IMR-90 (cell line): Measurements from ENCODE around the gene HDGF. TPM values are rescaled to one million over a fixed set of nuclear protein-coding genes. Genes with fewer than 3 reads are reported as not detected.

Experiments
- ATAC-seq: fragments of 200-7000 bp; cut with Tn5 transposase; 2 replicates; pipeline ENCODE4 v1.9.1; 2020; ENCODE audit warnings: low read depth, mild to moderate bottlenecking, moderate library complexity
- BruUV-seq: library from RNA; stranded (reverse); fragments of 400-500 nt; replicated peaks from 2 replicates; lab custom pipeline; 2021; lab: Mats Ljungman, UMichigan
- CTCF ChIA-PET: fragments of 300-600 bp; formaldehyde crosslinking; extraction: SDS; loops from one replicate; lab custom pipeline; 2021; ENCODE audit warnings: antibody characterized with exemption; lab: Yijun Ruan, JAX
- POLR2A ChIA-PET: fragments of 300-600 bp; sonication (Branson Sonifier 250); formaldehyde crosslinking; loops from one replicate; lab custom pipeline; 2022; ENCODE audit warnings: antibody characterized with exemption; ENCODE audit not compliant: unreplicated experiment; lab: Charles Lee
- DNase-seq: peaks from one replicate; pipeline ENCODE4 v3.0.0; 2013
- H2AFZ ChIP-seq: replicated peaks from 2 replicates; pipeline ENCODE3; 2013; ENCODE audit warnings: low read length, mild to moderate bottlenecking; ENCODE audit not compliant: poor library complexity
- H2AK5ac ChIP-seq: 2 replicates; pipeline ENCODE4 v1.6.1; 2013; ENCODE audit warnings: low read depth, low read length, inconsistent platforms
- H2AK9ac ChIP-seq: replicated peaks from 2 replicates; pipeline ENCODE3; 2013; ENCODE audit warnings: mild to moderate bottlenecking, low read depth, low read length, moderate library complexity; ENCODE audit not compliant: poor library complexity
- H2BK120ac ChIP-seq: 2 replicates; pipeline ENCODE4 v1.6.1; 2013; ENCODE audit warnings: low read depth, low read length, inconsistent platforms
- H2BK15ac ChIP-seq: 3 replicates; pipeline ENCODE4 v1.6.1; 2013; ENCODE audit warnings: low read depth, low read length, inconsistent platforms
- H2BK20ac ChIP-seq: 2 replicates; pipeline ENCODE4 v1.6.1; 2013; ENCODE audit warnings: low read depth, mild to moderate bottlenecking, inconsistent platforms, low read length, moderate library complexity
- H2BK5ac ChIP-seq: 2 replicates; pipeline ENCODE4 v1.6.1; 2013; ENCODE audit warnings: mild to moderate bottlenecking, low read depth, low read length, inconsistent platforms; ENCODE audit not compliant: poor library complexity, severe bottlenecking
- H3K14ac ChIP-seq: replicated peaks from 2 replicates; pipeline ENCODE4 v1.6.1; 2013; ENCODE audit warnings: low read depth, low read length, inconsistent platforms
- H3K18ac ChIP-seq: 2 replicates; pipeline ENCODE4 v1.6.1; 2013; ENCODE audit warnings: low read depth, low read length, control low read depth
- H3K23ac ChIP-seq: 2 replicates; pipeline ENCODE4 v1.6.1; 2013; ENCODE audit warnings: low read depth, low read length, inconsistent platforms
- H3K27ac ChIP-seq: 2 replicates; pipeline ENCODE4 v1.5.1; 2013; ENCODE audit warnings: mild to moderate bottlenecking, control low read depth, low read length; ENCODE audit not compliant: insufficient read depth
- H3K27me3 ChIP-seq: 2 replicates; pipeline ENCODE4 v1.6.1; 2013; ENCODE audit warnings: low read length; ENCODE audit not compliant: control insufficient read depth, insufficient read depth
- H3K36me3 ChIP-seq: 2 replicates; pipeline ENCODE4 v1.6.1; 2013; ENCODE audit warnings: low read length, mixed read lengths; ENCODE audit not compliant: control insufficient read depth, insufficient read depth
- H3K4ac ChIP-seq: 2 replicates; pipeline ENCODE4 v1.6.1; 2013; ENCODE audit warnings: low read depth, low read length, inconsistent platforms
- H3K4me1 ChIP-seq: 2 replicates; pipeline ENCODE4 v1.6.1; 2013; ENCODE audit warnings: low read length, mixed read lengths; ENCODE audit not compliant: control insufficient read depth, insufficient read depth
- H3K4me2 ChIP-seq: 2 replicates; pipeline ENCODE4 v1.6.1; 2013; ENCODE audit warnings: low read depth, mild to moderate bottlenecking, control low read depth, low read length, moderate library complexity
- H3K4me3 ChIP-seq: 2 replicates; pipeline ENCODE4 v1.5.1; 2013; ENCODE audit warnings: low read depth, mild to moderate bottlenecking, control low read depth, low read length, moderate library complexity; ENCODE audit not compliant: insufficient read depth
- H3K56ac ChIP-seq: 2 replicates; pipeline ENCODE4 v1.6.1; 2013; ENCODE audit warnings: low read length, inconsistent platforms; ENCODE audit not compliant: insufficient read depth; ENCODE audit errors: extremely low read depth
- H3K79me1 ChIP-seq, 2 experiments: 2 replicates each; pipeline ENCODE4 v1.6.1; 2013; ENCODE audit warnings: low read length in 2 of 2, inconsistent platforms in 1 of 2, low read depth in 1 of 2
- H3K9ac ChIP-seq: 2 replicates; pipeline ENCODE4 v1.6.1; 2013; ENCODE audit warnings: low read depth, low read length, control low read depth
- H3K9me1 ChIP-seq: 2 replicates; pipeline ENCODE4 v1.6.1; 2013; ENCODE audit warnings: low read length, inconsistent platforms; ENCODE audit not compliant: insufficient read depth
- H3K9me3 ChIP-seq: 2 replicates; pipeline ENCODE4 v1.6.1; 2013; ENCODE audit warnings: low read length; ENCODE audit not compliant: control insufficient read depth, insufficient read depth
- H4K20me1 ChIP-seq: 2 replicates; pipeline ENCODE4 v1.6.1; 2013; ENCODE audit warnings: low read length, inconsistent platforms; ENCODE audit not compliant: insufficient read depth
- H4K5ac ChIP-seq: 2 replicates; pipeline ENCODE4 v1.6.1; 2013; ENCODE audit warnings: mild to moderate bottlenecking, low read depth, low read length, control low read depth
- H4K8ac ChIP-seq, 2 experiments: 2 replicates each; pipeline ENCODE4 v1.6.1; 2013; ENCODE audit warnings: low read depth in 2 of 2, low read length in 2 of 2, control low read depth in 1 of 2, inconsistent platforms in 1 of 2
- H4K91ac ChIP-seq: 2 replicates; pipeline ENCODE4 v1.6.1; 2013; ENCODE audit warnings: low read depth, low read length, inconsistent platforms; ENCODE audit not compliant: insufficient read depth
- CEBPB ChIP-seq: IDR thresholded peaks from 2 replicates; pipeline ENCODE4 v1.6.1; 2012; ENCODE audit warnings: low read depth, low read length, improper control_type of control experiment
- MAFK ChIP-seq: IDR thresholded peaks from 2 replicates; pipeline ENCODE4 v1.6.1; 2012; ENCODE audit warnings: low read depth, low read length, improper control_type of control experiment
- NFE2L2 ChIP-seq: fragments of 150-350 bp; IDR thresholded peaks from 2 replicates; pipeline ENCODE4 v1.6.1; 2016; ENCODE audit warnings: low read depth, mild to moderate bottlenecking, low read length
- RAD21 ChIP-seq: IDR thresholded peaks from 2 replicates; pipeline ENCODE4 v1.6.1; 2012; ENCODE audit warnings: low read length, improper control_type of control experiment
- RFX5 ChIP-seq: IDR thresholded peaks from 2 replicates; pipeline ENCODE4 v1.8.0; 2012; ENCODE audit warnings: low read depth, mild to moderate bottlenecking, low read length, moderate library complexity
- WGBS, 2 experiments: methylation state at CpG; one replicate each; pipeline versions ENCODE4 v1.1.5 to v1.1.7; 2013; ENCODE audit warnings: missing lambda C conversion rate in 2 of 2; ENCODE audit not compliant: insufficient read length in 1 of 2; ENCODE audit errors: extremely low coverage in 2 of 2; 5-methylcytosine and 5-hydroxymethylcytosine counted together
- dilution Hi-C: fragments of 300-500 bp; cut with HindIII; formaldehyde crosslinking; loops from one replicate; pipeline ENCODE4 v1.14.3; 2018; ENCODE audit warnings: low sequenced_read_pairs; ENCODE audit not compliant: unreplicated experiment
- in situ Hi-C: fragments of 300-500 bp; cut with MboI; formaldehyde crosslinking; loops from 3 replicates; pipeline ENCODE4 v1.14.3; 2019; ENCODE audit warnings: low sequenced_read_pairs, inconsistent platforms, mixed read lengths
- intact Hi-C: fragments of 100-400 bp; cut with micrococcal nuclease; formaldehyde crosslinking; loops from 2 replicates; pipeline ENCODE4 v1.10.0; 2022
- polyA plus RNA-seq, 3 experiments: library from polyadenylated mRNA; depleted of rRNA; stranded (reverse); fragments of >200 nt; gene quantifications; 2 replicates each; pipeline ENCODE4 v1.2.3, GENCODE V29; 2012; ENCODE audit warnings: low replicate concordance in 1 of 3
- total RNA-seq: library from RNA; depleted of rRNA; stranded (reverse); fragments of >200 nt; gene quantifications from 2 replicates; pipeline ENCODE4 v1.2.3, GENCODE V29; 2012
- TF ChIP-seq, protein P1 (sequence below): fragments of 150-350 bp; IDR thresholded peaks from 2 replicates; pipeline ENCODE4 v1.6.1; 2016; ENCODE audit warnings: low read depth, mild to moderate bottlenecking, low read length, moderate library complexity, borderline replicate concordance

Gene HDGF
- total and polyA plus RNA-seq, 2 of the 4 experiments (the other 2 are of a cell fraction) = 94.6 to 123 TPM

DNA sequence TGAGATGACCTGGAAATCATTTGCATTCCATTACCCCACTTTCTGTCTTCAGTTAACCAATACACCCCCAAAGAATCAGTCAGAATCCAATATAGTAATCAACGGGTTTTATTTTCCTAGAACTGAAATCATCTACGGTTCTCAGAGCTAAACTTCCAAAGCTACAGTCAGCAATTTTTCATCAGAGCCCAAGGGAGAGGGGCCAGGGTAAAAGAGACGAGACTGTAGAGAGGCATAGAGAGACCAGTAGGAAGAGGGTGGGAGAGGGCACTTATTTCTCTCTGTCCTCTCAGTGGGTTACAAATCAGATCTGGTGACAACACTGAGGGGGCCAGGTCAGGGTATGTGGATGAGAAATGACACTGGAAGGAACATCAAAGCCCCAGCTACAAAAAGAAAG lies 9.5 kb downstream of the HDGF start:
- POLR2A ChIA-PET = interaction anchor here (0.6 kb wide), 1 partner anchor 72 kb away, joined by 8 read pairs; no protein-coding TSS in a partner anchor
- Histone ChIP-seq H3K18ac (no peak overlapping the region), H4K91ac (peak overlapping the region; percentile 61; the same call in 1 of the 2 replicates), H3K9me3 (no peaks in the 10 kb centered on the region), H3K9me1 (peaks cover 14% of the 10 kb centered on the region), H4K5ac (no peak overlapping the region), H3K4me3 (no peak overlapping the region), H3K79me1 (peaks cover 10 to 69% of the 10 kb centered on the region in 2 experiments; a peak in 3 of 4 replicates), H3K23ac (no peak overlapping the region), H3K4ac (peak overlapping the region; percentile 72; the same call in 1 of the 2 replicates), H3K14ac (no peak overlapping the region), H2BK120ac (no peak overlapping the region), H3K4me1 (peaks cover 6% of the 10 kb centered on the region), H2AFZ (no peak overlapping the region), H2AK5ac (no peak overlapping the region), H3K56ac (no peak overlapping the region), H3K9ac (no peak overlapping the region), H2BK20ac (no peak overlapping the region), H4K20me1 (0 out of 2 replicates have a peak, but pooled peaks cover 11% of the 10 kb centered on the region), H2BK5ac (no peak overlapping the region), H3K27ac (no peak overlapping the region), H3K4me2 (no peak overlapping the region), H2AK9ac (no peak overlapping the region), H2BK15ac (no peak overlapping the region), H3K36me3 (peaks cover 35% of the 10 kb centered on the region), H4K8ac (peak overlapping the region; percentile 45 to 93; a peak in 3 of 4 replicates), H3K27me3 (no peaks in the 10 kb centered on the region)
- ATAC-seq = no peak
- dilution Hi-C loops (no loop called here), intact Hi-C loops (no loop called here), in situ Hi-C loops (no loop called here)
- WGBS, 2 experiments = no CpG with 5 or more reads among the region's 3 CpGs
- no peak for DNase-seq
- CTCF ChIA-PET = interaction anchor here (1.7 kb wide), 1 partner anchor 16 kb away, joined by 4 read pairs; no protein-coding TSS in a partner anchor
- BruUV-seq = no TSS peak
- TF ChIP-seq CEBPB = no peak
- no peak for TF ChIP-seq RAD21
- no peak for TF ChIP-seq NFE2L2
- TF ChIP-seq, protein P1, sequence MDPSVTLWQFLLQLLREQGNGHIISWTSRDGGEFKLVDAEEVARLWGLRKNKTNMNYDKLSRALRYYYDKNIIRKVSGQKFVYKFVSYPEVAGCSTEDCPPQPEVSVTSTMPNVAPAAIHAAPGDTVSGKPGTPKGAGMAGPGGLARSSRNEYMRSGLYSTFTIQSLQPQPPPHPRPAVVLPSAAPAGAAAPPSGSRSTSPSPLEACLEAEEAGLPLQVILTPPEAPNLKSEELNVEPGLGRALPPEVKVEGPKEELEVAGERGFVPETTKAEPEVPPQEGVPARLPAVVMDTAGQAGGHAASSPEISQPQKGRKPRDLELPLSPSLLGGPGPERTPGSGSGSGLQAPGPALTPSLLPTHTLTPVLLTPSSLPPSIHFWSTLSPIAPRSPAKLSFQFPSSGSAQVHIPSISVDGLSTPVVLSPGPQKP = no peak
- no peak for TF ChIP-seq RFX5
- TF ChIP-seq MAFK = 0 out of 2 replicates have a peak, but pooled peaks have one; percentile 3
